Measurements from ENCODE around the gene LYRM1. TPM values are rescaled to one million over a fixed set of nuclear protein-coding genes. Genes with fewer than 3 reads are reported as not detected.

LYRM1 gene
- polyA plus RNA-seq, 1 donor (not counting 4 experiments of a cell fraction or from before 2014, with no cell fraction given): 21.7 TPM

DNA sequence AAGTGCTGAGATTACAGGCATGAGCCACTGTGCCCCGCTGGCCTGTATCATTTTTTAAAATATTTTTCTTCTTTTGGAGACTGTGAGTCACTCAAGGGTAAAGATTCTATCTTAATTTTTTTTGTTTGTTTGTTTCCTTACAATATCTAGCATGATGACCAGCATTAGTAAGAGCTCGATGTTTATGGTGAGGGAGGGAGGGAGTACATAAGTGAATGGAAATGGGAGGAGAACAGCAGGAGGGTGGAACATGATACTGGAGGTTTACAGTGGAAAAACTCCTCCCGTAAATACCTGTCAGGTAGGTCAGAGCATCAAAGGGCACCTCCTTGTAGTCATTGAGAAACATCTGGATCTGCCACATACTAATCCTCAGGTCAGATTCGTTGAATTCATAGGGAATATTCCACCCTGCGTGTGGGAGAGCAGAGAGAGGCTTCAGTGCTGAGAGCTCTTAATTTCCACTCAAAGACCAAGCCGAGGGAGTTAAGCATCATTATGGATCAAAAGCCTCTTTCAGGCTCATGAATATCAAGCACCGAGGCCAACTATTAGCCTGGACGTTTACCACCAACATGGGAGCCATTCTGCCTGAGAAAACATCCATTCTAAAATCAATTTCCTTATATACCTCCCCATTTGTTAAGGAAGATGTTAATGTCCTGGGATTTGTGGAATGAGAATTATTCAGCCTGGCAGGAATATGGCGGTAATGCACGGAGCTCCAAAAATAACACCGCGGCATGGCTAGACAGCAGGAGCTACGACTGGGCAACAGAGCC, 51.8 kb downstream of the LYRM1 start:
- TF ChIP-seq, protein P1, sequence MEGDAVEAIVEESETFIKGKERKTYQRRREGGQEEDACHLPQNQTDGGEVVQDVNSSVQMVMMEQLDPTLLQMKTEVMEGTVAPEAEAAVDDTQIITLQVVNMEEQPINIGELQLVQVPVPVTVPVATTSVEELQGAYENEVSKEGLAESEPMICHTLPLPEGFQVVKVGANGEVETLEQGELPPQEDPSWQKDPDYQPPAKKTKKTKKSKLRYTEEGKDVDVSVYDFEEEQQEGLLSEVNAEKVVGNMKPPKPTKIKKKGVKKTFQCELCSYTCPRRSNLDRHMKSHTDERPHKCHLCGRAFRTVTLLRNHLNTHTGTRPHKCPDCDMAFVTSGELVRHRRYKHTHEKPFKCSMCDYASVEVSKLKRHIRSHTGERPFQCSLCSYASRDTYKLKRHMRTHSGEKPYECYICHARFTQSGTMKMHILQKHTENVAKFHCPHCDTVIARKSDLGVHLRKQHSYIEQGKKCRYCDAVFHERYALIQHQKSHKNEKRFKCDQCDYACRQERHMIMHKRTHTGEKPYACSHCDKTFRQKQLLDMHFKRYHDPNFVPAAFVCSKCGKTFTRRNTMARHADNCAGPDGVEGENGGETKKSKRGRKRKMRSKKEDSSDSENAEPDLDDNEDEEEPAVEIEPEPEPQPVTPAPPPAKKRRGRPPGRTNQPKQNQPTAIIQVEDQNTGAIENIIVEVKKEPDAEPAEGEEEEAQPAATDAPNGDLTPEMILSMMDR (optimal IDR thresholded peaks at IDR 0.05 in 1 of 3, IDR thresholded peaks at IDR 0.05 in 1 of 3, conservative IDR thresholded peaks at IDR 0.05 in 1 of 3; ENCODE audit: extremely low read depth in 1 of 3, insufficient read depth in 2 of 3, low read length in 3 of 3): no peak
- no peak for TF ChIP-seq EZH2 (IDR thresholded peaks at IDR 0.05; ENCODE audit: low read length)
- no peak for DNase-seq (ENCODE audit: low read depth, low spot score)
- no peak for FAIRE-seq

DNA sequence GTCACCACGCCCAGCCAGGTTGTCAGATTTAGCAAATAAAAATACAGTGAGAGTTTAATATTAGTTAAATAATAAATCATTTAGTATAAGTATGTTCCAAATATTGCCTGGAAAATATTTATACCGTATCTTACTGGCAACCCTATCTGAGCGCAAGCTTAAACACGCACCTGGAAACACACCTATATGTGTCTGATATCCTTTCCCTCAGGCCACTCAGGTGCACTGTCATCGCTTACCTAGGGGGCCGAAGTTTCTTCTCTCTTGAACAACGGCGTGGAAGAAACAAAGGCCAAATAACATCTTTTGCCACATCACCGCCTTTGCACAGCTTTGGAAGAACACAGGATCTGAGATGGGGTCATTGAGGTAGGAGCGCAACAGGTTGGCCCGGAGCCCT, 54.0 kb downstream of the LYRM1 start:
- Histone ChIP-seq H3K4me3 (ENCODE audit: control insufficient read depth in 2 of 3, extremely low read depth in 1 of 3, insufficient read depth in 2 of 3, low read depth in 1 of 3, low read length in 3 of 3) (peak overlapping the region in 1 of 3 experiments; percentile 33), H3K9me3 (ENCODE audit: control insufficient read depth, low read depth, low read length) (no peaks in the 10 kb centered on the region), H3K27me3 (ENCODE audit: control insufficient read depth, extremely low read depth, insufficient read depth, low read length) (no peaks in the 10 kb centered on the region), H4K20me1 (ENCODE audit: control insufficient read depth, extremely low read depth, insufficient read depth, low read length) (no peaks in the 10 kb centered on the region), H2AFZ (ENCODE audit: control insufficient read depth, low read length) (peak overlapping the region; percentile 54), H3K27ac (ENCODE audit: control insufficient read depth, insufficient read depth, low read length) (no peak overlapping the region), H3K9ac (ENCODE audit: control insufficient read depth, extremely low read depth, insufficient read depth, low read length) (peak overlapping the region; percentile 9), H3K9me1 (ENCODE audit: control insufficient read depth, extremely low read depth, insufficient read depth, low read length) (no peaks in the 10 kb centered on the region), H3K4me1 (ENCODE audit: control insufficient read depth, extremely low read depth, insufficient read depth, low read length) (peaks cover 11% of the 10 kb centered on the region), H3K4me2 (ENCODE audit: control insufficient read depth, extremely low read depth, insufficient read depth, low read depth, low read length) (peak overlapping the region; percentile 43), H3K79me2 (ENCODE audit: control insufficient read depth, insufficient read depth, low read length) (no peaks in the 10 kb centered on the region), H3K36me3 (ENCODE audit: control insufficient read depth in 2 of 2, extremely low read depth in 1 of 2, insufficient read depth in 2 of 2, low read length in 2 of 2) (no peaks in the 10 kb centered on the region)
- TF ChIP-seq, protein P1 (optimal IDR thresholded peaks at IDR 0.05 in 1 of 3, IDR thresholded peaks at IDR 0.05 in 1 of 3, conservative IDR thresholded peaks at IDR 0.05 in 1 of 3; ENCODE audit: extremely low read depth in 1 of 3, insufficient read depth in 2 of 3, low read length in 3 of 3): no peak
- TF ChIP-seq EZH2 (IDR thresholded peaks at IDR 0.05; ENCODE audit: low read length): no peak
- DNase-seq (ENCODE audit: low read depth, low spot score): no peak
- dilution Hi-C loops (cut with MboI; ENCODE audit: extremely low pct_ligation_motif_present, low sequenced_read_pairs): no loop called here
- no peak for FAIRE-seq

More for the DNA sequence above, 51.8 kb downstream of the LYRM1 start:
- no peak overlapping the region for H3K4me3 ChIP-seq (ENCODE audit: control insufficient read depth in 2 of 3, extremely low read depth in 1 of 3, insufficient read depth in 2 of 3, low read depth in 1 of 3, low read length in 3 of 3)
- no peak overlapping the region for H3K27ac ChIP-seq (ENCODE audit: control insufficient read depth, insufficient read depth, low read length)
- H3K9ac ChIP-seq (ENCODE audit: control insufficient read depth, extremely low read depth, insufficient read depth, low read length): no peak overlapping the region
- peaks cover 11% of the 10 kb centered on the region for H3K4me1 ChIP-seq (ENCODE audit: control insufficient read depth, extremely low read depth, insufficient read depth, low read length)
- no peaks in the 10 kb centered on the region for H3K9me1 ChIP-seq (ENCODE audit: control insufficient read depth, extremely low read depth, insufficient read depth, low read length)
- no peaks in the 10 kb centered on the region for H3K27me3 ChIP-seq (ENCODE audit: control insufficient read depth, extremely low read depth, insufficient read depth, low read length)
- dilution Hi-C loops (cut with MboI; ENCODE audit: extremely low pct_ligation_motif_present, low sequenced_read_pairs): no loop called here
- no peak overlapping the region for H3K4me2 ChIP-seq (ENCODE audit: control insufficient read depth, extremely low read depth, insufficient read depth, low read depth, low read length)
- H3K79me2 ChIP-seq (ENCODE audit: control insufficient read depth, insufficient read depth, low read length): no peaks in the 10 kb centered on the region
- H3K9me3 ChIP-seq (ENCODE audit: control insufficient read depth, low read depth, low read length): no peaks in the 10 kb centered on the region
- H2AFZ ChIP-seq (ENCODE audit: control insufficient read depth, low read length): no peak overlapping the region
- no peaks in the 10 kb centered on the region for H3K36me3 ChIP-seq (ENCODE audit: control insufficient read depth in 2 of 2, extremely low read depth in 1 of 2, insufficient read depth in 2 of 2, low read length in 2 of 2)
- no peaks in the 10 kb centered on the region for H4K20me1 ChIP-seq (ENCODE audit: control insufficient read depth, extremely low read depth, insufficient read depth, low read length)
